ENCODE data around the gene PACSIN1. TPM values are rescaled to one million over a fixed set of nuclear protein-coding genes. Genes with fewer than 3 reads are reported as not detected.

Gene PACSIN1
- total and polyA plus RNA-seq, 2 of the 4 experiments (the other 2 are of a cell fraction) = 0.02 TPM; not detected in 1

DNA sequence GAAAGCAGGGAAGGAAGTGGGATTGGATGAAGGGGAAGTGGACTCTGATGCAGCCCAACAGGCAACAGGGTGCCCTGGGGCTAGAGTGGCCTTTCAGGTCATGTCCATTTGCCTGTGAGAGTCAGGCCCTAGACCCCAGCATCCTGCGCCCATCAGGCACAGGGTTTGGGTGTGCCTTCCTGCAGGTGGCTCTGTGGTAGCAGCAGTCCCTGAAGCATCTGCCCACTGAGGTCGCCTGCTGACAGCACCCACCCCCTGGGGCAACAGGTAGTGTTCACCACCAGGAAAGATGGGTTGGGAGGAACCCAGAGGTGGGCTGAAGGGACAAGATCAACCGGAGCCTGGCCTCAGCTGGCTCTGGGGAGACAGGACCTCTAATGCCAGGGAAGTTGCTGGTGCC, 3.6 kb downstream of the PACSIN1 start:
- in situ Hi-C loops (cut with MboI; ENCODE audit: low sequenced_read_pairs) (no loop called here), intact Hi-C loops (cut with micrococcal nuclease) (no loop called here), dilution Hi-C loops (cut with HindIII; ENCODE audit: low sequenced_read_pairs, unreplicated experiment) (no loop called here)
- Histone ChIP-seq H2AK5ac (ENCODE audit: low read depth, low read length) (no peak overlapping the region), H2AK9ac (replicated peaks; ENCODE audit: low read depth, low read length, poor library complexity) (no peak overlapping the region), H2BK120ac (ENCODE audit: low read depth, low read length) (no peak overlapping the region), H3K4me1 (ENCODE audit: control insufficient read depth, insufficient read depth, low read length) (0 out of 2 replicates have a peak, but pooled peaks cover 1% of the 10 kb centered on the region), H3K27me3 (ENCODE audit: control insufficient read depth, insufficient read depth, low read length) (peaks cover 29% of the 10 kb centered on the region), H3K9me3 (ENCODE audit: control insufficient read depth, insufficient read depth, low read length) (peaks cover 4% of the 10 kb centered on the region), H2BK5ac (ENCODE audit: low read depth, low read length, poor library complexity, severe bottlenecking) (no peak overlapping the region), H3K14ac (replicated peaks; ENCODE audit: low read depth, low read length) (no peak overlapping the region), H3K27ac (ENCODE audit: insufficient read depth, low read length) (no peak overlapping the region), H3K79me1 (ENCODE audit: low read depth in 1 of 2, low read length in 2 of 2) (no peaks in the 10 kb centered on the region), H3K4me2 (ENCODE audit: low read depth, low read length) (no peak overlapping the region), H4K91ac (ENCODE audit: insufficient read depth, low read depth, low read length) (no peak overlapping the region), H2AFZ (replicated peaks; ENCODE audit: low read length, poor library complexity) (no peak overlapping the region), H3K18ac (ENCODE audit: low read depth, low read length) (no peak overlapping the region), H3K23ac (ENCODE audit: low read depth, low read length) (no peak overlapping the region), H4K5ac (ENCODE audit: low read depth, low read length) (no peak overlapping the region), H3K4me3 (ENCODE audit: insufficient read depth, low read depth, low read length) (no peak overlapping the region), H4K8ac (ENCODE audit: low read depth in 2 of 2, low read length in 2 of 2) (no peak overlapping the region), H3K4ac (ENCODE audit: low read depth, low read length) (no peak overlapping the region), H4K20me1 (ENCODE audit: insufficient read depth, low read length) (no peaks in the 10 kb centered on the region), H3K56ac (ENCODE audit: extremely low read depth, insufficient read depth, low read length) (no peak overlapping the region), H2BK20ac (ENCODE audit: low read depth, low read length) (no peak overlapping the region), H3K9me1 (ENCODE audit: insufficient read depth, low read length) (no peaks in the 10 kb centered on the region), H3K36me3 (ENCODE audit: control insufficient read depth, insufficient read depth, low read length) (no peaks in the 10 kb centered on the region), H2BK15ac (ENCODE audit: low read depth, low read length) (no peak overlapping the region), H3K9ac (ENCODE audit: low read depth, low read length) (no peak overlapping the region)
- 17% methylated on average over 1 of the region's 3 CpGs; no CpG with 5 or more reads in 1 of the 2 experiments for WGBS, 2 experiments (ENCODE audit: extremely low coverage in 2 of 2, insufficient read length in 1 of 2)
- ChIA-PET CTCF (no interaction called here), POLR2A (ENCODE audit: unreplicated experiment) (no interaction called here)
- TF ChIP-seq MAFK (IDR thresholded peaks at IDR 0.05; ENCODE audit: low read depth, low read length) = no peak
- no TSS peak for BruUV-seq (replicated peaks)
- no peak for ATAC-seq (ENCODE audit: low read depth)
- no peak for DNase-seq
